ENCODE measurements around the gene HOXA3. TPM values are rescaled to one million over a fixed set of nuclear protein-coding genes. Genes with fewer than 3 reads are reported as not detected.
A peak's percentile ranks its signal among the peaks of the same experiment; 100 is the strongest.

HOXA3 gene
- total RNA-seq, result 10 to 100 TPM in 1 of 4 donors, 1 to 10 TPM in 3; 5.5 to 19.9 (median 6.2) TPM

DNA sequence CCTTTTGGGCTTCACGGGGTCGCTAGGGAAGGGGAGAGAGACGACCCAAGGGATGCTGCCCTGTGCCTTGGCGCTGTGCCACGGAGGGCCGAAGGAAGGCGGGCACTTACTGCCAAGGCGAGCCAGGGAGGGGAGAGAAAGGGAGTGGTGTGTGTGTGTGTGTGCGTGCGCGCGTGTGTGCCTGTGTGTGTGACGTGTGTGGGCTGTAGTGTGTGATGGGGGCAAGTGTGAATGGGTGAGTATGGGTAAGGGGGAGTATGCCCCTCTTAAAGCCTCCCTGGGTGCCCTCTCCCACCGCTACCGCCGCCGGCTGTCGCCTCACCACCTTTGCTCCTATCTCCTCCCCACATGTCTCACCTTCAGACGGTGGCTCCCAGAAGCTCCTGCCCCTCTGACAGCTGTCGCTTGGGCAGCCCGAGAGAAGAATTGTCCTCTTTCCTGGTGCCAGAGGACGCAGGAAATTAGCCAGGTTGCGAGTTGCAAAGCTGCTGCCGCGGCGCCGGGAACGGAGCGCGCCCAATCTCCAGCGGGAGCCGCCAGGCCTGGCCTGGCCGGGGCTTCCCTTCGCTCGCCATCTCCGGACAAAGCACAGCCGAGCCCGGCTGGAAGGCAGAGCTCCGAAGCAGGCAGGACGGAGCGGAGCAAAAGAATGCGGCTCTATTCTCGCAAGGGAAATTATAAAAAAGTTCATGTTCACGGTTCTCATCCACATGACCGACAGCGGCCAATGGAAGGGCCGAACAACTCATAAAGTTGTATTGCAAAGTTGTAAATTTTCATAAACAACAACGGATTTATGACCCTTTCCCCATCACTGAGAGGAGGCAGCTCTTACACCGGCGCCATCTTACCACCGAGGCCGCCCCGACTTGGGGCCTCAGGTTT, at the start of gene HOXA3:
Gene HOXA3 (minus strand): TSS at position 653 of the 885 bp plus-strand sequence. CDS start 41,943 bp downstream, outside the sequence.
- DNase-seq (ENCODE audit: low spot score in 2 of 2), result peak; percentile 81 to 86
- peak within 1 kb of the TSS; percentile 97 for H3K27ac ChIP-seq
- under 1% methylated on average over 39 of the region's 53 CpGs for WGBS
- no peaks in the 10 kb centered on the region for H3K9me3 ChIP-seq
- no peaks in the 10 kb centered on the region for H3K36me3 ChIP-seq
- TF ChIP-seq POLR2AphosphoS5 (IDR thresholded peaks at IDR 0.05) (peak in 2 of 3 donors; percentile 1 to 85), POLR2A (IDR thresholded peaks at IDR 0.05) (peak in 1 of 2 donors; percentile 44), EP300 (IDR thresholded peaks at IDR 0.05) (no peak)
- H3K27me3 ChIP-seq, result peaks cover 19% of the 10 kb centered on the region
- H3K4me1 ChIP-seq, result peaks cover 96% of the 10 kb centered on the region
- peak within 1 kb of the TSS; percentile 53 for H3K4me3 ChIP-seq

DNA sequence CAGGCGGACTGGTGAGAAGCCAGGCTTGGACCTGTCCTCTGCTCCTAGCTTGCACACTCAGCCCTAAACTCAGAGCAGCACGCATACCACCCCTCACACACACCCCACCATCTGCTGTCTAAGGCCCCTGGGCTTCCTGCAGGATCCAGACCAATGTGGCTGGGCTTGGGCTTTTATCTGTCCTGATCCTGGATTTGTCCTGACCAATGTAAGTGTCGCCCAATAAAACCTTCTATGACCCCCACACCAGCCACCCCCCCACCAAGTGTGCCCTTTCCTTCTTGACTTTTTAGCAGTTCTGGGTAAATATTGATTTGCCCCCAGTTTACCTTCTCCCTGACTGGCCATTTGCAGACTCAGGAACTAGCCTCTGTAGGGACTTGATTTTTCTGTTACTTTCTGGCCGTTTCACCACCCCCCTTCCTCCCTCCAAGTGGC, 49.2 kb upstream of the HOXA3 start:
- Histone ChIP-seq H3K27me3 (peaks cover 99% of the 10 kb centered on the region), H3K9me3 (no peaks in the 10 kb centered on the region), H3K27ac (no peak overlapping the region), H3K36me3 (no peaks in the 10 kb centered on the region), H3K4me1 (peaks cover 52% of the 10 kb centered on the region), H3K4me3 (peak overlapping the region; percentile 55)
- no peak for TF ChIP-seq EP300 (IDR thresholded peaks at IDR 0.05)
- no peak for TF ChIP-seq POLR2AphosphoS5 (IDR thresholded peaks at IDR 0.05)
- no peak for TF ChIP-seq POLR2A (IDR thresholded peaks at IDR 0.05)
- no peak for TF ChIP-seq CTCF (IDR thresholded peaks at IDR 0.05)
- WGBS, result 40% methylated on average over 4 of the region's 4 CpGs
- DNase-seq (ENCODE audit: low spot score in 2 of 2), result peak in 1 of 2 donors; percentile 67

- Histone ChIP-seq H3K27me3 (peaks cover 99% of the 10 kb centered on the region), H3K27ac (no peak overlapping the region), H3K4me3 (peak overlapping the region; percentile 55), H3K36me3 (no peaks in the 10 kb centered on the region), H3K4me1 (peaks cover 55% of the 10 kb centered on the region), H3K9me3 (no peaks in the 10 kb centered on the region)
- TF ChIP-seq POLR2AphosphoS5 (IDR thresholded peaks at IDR 0.05) (no peak), CTCF (IDR thresholded peaks at IDR 0.05) (no peak), EP300 (IDR thresholded peaks at IDR 0.05) (no peak), POLR2A (IDR thresholded peaks at IDR 0.05) (no peak)
- 24% methylated on average over 12 of the region's 14 CpGs for WGBS
- DNase-seq (ENCODE audit: low spot score in 2 of 2), result peak; percentile 38 to 41
Measured at GRCh38 chr7:27200761-27201579, 48.6 kb upstream of the HOXA3 start.

GRCh38 chr7:27199849-27200760, 47.7 kb upstream of the HOXA3 start, which contains the start of gene HOXA13:
Gene HOXA13, minus strand, starts transcription at chr7:27200091. Its CDS starts 14 bp downstream, at chr7:27200077.
- H3K36me3 ChIP-seq, result no peaks in the 10 kb centered on the region
- no peaks in the 10 kb centered on the region for H3K9me3 ChIP-seq
- peak; percentile 69 to 77 for DNase-seq (ENCODE audit: low spot score in 2 of 2)
- TF ChIP-seq POLR2AphosphoS5 (IDR thresholded peaks at IDR 0.05), result no peak
- TF ChIP-seq POLR2A (IDR thresholded peaks at IDR 0.05), result no peak
- no peak for TF ChIP-seq EP300 (IDR thresholded peaks at IDR 0.05)
- TF ChIP-seq CTCF (IDR thresholded peaks at IDR 0.05), result no peak
- H3K4me1 ChIP-seq, result peaks cover 47% of the 10 kb centered on the region
- peak within 1 kb of the TSS; percentile 55 for H3K4me3 ChIP-seq
- WGBS, result under 1% methylated on average over 18 of the region's 99 CpGs
- H3K27ac ChIP-seq, result no peak within 1 kb of the TSS
- peaks cover 99% of the 10 kb centered on the region for H3K27me3 ChIP-seq
